GM18867 (cell line): ENCODE data around the gene EIF2S2.

Source experiments
- ATAC-seq: cut with Tn5 transposase; IDR thresholded peaks from one replicate; pipeline ENCODE4 v1.9.1; 2021; ENCODE audit warnings: mild to moderate bottlenecking, moderate library complexity; ENCODE audit not compliant: unreplicated experiment

The EIF2S2 gene

DNA sequence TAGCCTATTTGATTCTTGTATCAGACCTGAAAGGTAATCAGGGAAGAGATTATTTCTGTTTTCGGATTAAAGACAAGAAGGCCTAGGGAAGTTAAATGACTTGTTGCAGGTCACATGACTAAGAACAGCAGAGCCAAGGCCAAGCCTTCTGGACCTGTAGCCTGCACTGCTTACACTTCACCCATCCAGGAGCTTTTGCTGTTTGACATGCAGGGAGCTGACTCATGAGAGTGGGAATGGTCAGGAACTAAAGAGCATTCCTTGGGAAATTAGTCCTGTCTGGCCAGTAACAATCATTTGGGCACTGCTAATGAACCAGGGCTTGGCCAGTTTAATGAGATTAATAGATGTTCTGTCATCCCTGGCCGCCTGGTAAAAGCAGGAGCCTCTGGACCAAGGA lies 46.8 kb downstream of the EIF2S2 start:
- no peak for ATAC-seq

DNA sequence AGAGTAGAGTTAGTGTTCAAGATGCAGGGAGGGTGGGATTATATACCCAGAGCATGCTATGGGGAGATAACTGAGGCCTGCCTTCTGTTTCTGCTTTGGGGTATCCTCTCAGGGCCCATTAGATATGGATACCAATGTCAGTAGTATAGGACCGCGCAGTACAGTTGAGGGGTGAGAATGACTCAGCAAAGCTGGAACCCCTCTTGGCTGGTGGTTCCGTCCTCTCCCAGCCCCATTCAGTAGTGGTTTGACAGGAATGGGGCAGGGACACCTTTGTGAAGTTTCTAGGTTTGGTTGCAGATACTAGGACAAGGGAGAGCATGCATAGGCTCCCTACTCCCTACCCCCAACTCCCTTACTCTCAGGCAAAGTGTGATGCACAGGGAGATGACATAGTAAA lies 47.8 kb downstream of the EIF2S2 start:
- no peak for ATAC-seq

DNA sequence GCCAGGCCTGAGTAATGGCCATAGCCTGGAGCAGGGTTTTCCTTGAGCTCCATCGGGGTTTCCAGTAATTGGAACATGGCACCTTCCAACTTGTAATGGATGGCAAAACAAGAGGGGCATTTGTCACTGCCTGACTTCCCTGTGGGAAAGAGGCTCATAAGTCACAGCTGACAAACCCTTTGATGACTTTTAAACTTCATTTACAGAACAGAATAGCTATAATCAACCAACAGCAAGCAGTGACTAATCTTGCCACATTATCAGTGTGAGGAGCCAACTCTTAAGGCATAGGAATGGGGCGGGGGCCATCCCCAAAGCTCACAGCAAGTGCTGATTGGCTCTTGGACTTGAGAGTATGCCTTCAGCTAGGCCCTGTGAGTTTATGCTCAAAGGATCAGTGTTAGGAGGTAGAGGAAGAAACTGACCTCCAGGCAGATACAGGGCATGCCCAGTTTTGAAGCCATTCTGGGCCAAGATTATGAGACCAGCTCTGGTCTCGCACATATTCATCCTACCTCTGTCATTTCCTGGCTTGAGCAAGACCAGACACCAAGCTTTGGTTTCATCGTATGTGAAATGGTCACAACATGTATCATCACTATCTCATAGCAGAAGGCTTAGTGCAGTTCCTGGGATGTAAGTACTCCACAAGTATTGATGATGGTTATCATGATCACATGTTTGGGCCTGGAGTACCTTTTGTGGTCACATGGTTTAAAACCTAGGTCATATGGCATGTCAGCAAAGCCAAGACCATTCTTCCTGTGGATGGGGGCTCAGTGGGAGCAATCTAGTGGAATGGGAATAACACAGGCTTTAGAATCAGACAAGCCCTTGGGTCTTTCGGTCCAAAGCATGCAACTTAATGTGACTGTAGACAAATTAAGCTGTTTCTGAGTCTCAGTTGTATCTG lies 49.2 kb downstream of the EIF2S2 start:
- no peak for ATAC-seq

DNA sequence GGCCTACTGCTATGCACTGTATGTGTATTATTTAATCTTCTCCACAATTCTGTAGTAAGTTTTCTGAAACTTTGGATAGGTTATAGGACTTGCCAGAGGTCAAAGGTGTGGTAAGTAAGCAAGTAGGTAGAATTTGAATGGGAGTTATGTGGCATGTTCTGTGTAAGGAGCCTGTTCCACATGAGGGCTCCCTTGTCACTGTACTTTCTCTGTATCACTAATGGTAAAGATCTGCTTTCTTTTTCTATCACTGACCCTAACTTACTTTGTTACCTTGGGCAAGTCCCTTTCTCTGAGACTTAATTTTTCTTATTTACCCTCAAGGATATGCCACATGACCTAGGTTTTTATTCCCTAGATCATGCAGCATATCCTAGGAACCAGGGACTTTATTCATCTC lies 50.3 kb downstream of the EIF2S2 start:
- ATAC-seq = no peak

DNA sequence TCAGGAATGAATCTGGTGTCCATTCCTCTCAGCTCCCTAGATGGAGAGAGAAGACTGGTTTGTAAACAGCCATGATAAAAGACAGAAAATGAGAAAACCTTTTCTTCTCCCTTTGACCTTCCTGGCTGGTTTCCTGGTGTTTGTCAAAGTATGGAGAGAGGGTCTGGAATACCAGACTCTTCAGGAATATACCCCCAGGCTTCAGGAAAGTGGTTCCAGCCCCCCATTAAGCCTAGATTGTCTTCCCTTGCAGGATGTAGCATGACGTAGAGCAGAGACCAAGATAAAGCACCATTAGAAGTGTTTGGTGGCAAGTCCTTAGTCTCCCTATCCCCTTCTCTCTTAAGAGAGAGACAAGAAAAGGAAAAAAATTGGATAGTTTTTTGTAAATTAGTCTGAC lies 51.1 kb downstream of the EIF2S2 start:
- no peak for ATAC-seq

DNA sequence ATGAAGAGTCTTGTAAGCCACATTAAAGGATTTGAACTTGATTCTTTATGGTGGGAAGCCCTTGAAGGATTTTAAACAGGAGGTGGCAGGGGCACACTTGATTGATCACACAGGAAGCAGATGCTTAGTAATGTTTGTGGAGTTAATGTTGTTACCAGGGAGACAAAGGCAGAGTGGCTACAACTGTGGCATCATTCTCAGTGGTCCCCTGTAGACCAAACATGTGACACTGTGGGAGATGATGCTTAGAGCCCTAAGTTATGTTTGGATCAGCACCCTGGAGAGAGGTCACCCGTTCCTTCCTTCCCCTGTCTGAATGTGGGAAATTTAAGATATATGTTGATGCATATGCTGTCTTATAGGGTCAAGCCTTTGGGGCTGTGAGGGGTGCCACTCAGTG lies 53.2 kb downstream of the EIF2S2 start:
- ATAC-seq = no peak

DNA sequence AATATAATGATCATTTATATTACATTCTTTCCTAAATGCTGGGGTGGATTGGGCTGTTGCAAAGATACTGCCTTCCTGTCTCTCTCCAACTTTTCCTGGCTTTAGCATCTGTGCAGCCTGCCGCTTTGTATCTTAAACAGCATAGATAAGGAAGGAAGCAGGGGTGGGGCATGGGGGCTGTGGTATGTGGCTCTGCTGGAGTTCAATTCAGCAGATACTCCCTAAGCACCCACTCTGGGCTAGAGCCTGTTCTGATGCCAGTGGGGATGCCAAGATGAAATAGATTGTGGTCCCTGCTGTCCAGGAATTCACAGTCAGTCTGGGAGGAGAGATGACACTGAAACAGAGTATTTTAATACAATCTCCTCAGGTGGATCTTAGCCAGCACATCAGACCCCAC lies 56.8 kb downstream of the EIF2S2 start:
- ATAC-seq = no peak

DNA sequence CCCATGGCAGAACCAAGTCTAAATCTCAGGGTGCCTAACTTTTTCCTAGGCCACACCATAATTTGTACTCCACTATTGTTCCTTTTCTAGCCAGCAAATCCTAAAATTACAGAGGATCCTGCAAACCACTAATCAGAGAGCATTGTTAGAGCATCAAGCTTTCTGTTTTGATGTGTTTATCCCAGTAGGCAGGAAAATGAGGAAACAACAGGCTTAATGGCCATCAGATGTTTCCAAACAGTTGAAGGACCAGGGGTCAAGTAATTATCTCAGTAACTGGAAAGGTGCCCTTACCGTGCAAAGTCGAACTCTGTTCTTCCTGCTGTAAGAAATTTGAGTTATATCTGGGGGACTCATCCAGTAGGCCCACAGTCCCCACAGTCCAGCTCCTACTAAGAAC lies 59.6 kb downstream of the EIF2S2 start:
- ATAC-seq = no peak

DNA sequence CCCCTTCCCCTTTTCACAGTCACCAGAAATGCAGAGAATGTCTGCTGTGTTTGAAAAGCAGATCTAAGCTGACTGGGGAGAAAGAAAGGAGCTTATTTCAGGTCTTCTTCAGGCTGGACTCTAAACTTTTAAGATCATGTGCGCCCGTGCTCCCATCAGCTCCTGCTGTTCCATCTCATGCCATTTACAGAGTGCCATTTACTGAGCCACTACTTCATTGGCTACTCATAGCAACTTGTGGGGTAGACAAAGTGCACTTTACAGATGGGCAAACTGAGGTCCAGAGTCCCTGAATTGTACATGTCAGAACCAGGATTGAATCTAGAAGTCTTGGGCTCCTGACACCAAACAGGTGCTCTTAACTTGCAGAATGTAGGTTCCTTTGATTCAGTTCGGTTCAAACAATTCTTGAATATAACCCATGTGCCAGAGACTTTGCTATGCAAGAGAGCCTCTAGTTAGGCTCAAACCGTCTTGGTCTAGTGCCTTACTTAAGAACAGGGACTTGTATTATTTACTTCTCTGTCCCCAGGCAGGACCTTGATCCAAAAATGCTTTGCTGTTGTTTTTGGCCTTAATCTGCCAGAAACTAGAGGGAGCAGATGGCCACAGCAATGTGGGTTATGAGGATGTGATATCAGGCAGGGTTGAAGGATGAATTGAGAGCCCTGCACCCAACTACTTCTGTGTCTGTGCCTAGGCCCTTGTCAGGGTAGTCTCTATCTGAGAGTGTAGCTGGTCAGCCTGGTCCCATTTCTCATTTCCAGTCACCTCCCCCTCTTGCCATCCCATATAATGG lies 61.9 kb downstream of the EIF2S2 start:
- ATAC-seq = no peak

DNA sequence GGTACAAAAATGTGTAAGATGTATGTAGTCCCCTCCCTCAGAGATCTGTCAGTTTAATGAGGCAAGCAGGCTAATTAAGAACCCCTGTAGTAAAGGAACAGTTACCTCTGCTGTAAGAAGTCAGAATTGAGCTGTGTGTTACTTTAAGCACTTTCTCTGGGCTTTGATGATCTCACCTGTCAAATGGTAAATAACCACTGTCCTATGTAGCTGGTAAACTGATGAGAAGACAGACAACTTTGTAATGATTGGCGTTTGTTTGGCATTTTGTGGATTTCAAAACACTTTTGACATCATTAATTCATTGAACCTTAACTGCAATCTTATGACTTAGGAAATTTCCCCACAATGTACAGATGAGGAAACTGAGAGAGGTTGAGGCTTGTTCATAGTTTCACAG lies 62.7 kb downstream of the EIF2S2 start:
- no peak for ATAC-seq

DNA sequence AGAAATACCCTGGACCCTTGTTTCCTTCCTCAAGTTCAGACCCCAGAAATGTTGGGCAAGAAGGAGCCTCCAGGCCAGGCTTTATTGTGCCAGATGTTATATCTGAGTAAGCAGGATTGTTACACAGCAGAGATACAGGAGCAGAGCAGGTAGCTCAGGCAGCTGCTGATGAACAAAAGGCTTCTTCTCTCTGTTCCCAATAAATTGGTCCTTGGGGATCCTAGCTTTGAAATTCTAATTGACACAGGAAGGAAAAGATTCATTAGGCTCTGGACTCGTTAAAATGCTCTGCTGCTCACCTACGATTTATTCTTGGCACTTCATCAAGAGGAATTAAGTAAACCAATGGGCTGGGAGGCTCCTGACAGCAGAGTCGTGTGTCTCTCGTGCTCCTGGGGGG lies 64.1 kb downstream of the EIF2S2 start:
- ATAC-seq = no peak

DNA sequence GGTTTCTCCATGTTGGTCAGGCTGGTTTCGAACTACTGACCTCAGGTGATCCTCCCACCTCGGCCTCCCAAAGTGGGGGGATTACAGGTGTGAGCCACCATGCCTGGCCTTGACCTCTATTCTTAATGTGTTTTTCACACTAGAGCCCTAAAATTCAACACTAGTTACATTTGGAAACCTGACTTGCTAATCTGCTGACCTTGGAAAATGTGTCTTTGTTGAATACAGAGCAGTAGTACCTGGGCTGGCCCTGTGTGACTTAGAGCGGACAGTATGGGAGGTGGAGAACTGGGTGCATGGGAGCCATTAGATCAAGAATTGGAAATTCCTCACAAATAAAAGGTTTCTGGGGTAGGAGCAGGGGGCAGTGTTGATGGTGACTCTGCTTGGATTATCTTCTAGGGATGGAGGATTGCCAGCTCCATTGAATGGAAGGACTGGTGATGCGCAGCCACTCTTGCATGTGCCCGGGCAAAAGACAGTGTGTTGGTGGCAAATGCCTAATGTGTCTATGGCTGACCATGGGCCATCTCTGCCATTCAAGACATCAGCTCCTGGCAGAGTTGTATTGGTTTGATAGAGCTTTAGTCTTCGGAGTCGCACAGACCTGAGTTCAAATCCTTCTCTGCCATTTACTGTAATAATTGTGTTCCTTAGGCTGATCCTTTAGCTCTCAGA lies 64.9 kb downstream of the EIF2S2 start:
- ATAC-seq = no peak

DNA sequence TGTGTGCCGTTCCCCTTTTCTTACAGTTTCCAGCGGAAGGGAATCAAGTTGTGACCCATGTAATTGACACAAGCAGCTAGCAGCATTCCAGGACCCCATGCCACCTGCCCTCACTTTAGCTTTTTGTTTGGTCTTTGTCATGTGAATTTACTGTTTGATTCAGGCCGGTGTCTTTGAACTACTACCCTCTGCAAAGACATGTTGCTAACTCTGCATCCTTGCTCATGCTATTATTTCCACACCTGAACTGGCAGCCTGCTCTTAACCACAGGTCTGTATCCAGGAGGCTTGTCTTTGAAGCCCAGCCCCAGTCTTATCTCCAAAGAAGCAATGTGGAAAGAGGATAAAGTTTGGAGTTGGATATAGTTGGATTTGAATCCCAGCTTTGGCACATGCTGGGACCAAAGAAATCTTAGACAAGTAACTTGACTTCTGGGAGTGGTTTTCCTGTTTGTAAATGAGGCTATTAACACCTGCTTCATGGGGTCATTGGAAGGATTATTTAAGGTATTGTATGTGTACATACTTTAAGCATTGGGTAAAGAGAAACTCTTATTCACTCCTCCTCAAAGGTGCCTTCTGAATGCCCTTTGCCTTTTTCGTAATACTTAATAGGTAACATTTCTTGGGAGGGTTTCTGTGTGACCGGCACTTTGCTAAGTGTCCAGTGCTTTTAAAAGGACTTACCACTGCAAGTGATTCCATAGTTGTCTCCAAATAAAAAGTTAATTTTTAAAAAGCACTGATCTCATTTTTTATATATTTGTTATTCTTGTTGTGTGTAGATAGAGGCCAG lies 65.9 kb downstream of the EIF2S2 start:
- ATAC-seq = no peak

DNA sequence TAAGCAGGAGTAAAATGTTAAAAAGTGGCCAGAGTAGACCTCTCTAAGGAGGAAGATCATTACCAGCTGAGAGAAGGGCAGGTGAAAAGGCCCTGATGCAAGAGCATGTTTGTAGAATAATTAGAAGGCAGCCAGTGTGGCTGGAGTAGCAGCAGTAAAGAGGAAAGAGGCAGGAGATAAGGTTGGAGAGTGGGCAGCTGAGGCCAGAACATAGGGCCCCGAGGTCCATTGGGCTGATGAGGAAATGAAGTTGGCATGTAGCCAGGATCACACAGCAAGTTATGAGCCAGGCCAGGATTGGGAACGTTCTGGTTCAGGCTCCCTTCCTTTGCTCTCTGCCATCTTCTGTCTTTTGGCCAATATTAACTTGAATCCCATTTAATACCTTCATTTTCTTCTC lies 66.7 kb downstream of the EIF2S2 start:
- no peak for ATAC-seq

DNA sequence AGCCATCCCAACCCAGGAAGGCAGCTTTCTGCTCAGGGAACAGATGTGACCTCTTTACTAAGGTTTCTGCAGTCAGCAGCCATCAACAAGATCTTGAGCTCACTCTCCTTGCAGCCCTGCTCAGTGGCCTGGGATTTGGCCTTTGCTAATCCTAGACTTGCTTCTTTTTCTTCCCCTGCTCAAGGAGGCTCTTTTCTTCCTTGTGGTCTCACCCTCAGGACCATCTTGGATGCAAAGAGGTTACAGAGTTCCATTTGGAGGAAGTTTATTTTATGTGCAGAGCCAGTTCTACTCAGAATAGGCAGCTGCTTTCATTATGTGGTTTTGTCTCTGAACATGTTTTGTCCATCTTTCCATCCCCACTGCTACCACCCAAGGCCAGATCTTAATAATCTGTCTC lies 69.0 kb downstream of the EIF2S2 start:
- no peak for ATAC-seq

DNA sequence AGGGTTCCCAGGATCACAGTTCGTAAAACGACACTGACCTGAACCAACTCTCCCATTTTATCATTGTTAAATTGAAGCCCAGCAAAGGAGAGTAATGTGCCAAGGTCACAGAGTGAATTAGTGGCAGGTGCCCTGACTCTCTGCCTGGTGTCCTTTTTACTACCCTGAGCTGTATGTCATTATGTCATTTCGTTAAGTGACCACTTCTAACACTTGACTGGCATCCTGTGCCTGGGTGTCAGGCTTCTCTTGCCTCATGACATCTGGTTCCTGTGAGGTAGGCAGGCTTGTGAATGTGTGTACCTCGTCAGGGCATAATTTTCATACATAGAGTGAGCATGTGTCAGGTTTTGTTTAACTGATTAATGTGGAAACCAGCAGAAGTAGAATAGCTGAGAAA lies 69.8 kb downstream of the EIF2S2 start:
- no peak for ATAC-seq

DNA sequence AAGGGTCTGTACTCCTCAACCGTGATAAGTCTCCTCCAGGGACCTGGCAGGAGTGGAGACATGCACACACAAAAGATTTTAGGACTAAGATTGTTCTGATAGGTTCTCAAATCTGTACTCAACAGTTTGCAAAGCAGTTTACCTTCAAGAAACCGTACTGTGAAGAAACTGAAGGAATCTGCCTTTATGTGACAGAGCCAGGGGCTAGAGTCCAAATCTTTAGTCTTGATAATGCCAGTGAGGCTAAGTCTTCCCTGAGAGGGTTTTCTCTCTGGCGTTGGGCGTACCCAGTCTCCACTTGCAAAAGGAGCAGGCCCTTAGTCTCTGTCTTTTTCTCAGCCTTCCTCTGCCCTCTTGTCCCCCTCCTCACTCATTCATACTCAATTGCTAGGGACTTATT lies 70.8 kb downstream of the EIF2S2 start:
- ATAC-seq = no peak

DNA sequence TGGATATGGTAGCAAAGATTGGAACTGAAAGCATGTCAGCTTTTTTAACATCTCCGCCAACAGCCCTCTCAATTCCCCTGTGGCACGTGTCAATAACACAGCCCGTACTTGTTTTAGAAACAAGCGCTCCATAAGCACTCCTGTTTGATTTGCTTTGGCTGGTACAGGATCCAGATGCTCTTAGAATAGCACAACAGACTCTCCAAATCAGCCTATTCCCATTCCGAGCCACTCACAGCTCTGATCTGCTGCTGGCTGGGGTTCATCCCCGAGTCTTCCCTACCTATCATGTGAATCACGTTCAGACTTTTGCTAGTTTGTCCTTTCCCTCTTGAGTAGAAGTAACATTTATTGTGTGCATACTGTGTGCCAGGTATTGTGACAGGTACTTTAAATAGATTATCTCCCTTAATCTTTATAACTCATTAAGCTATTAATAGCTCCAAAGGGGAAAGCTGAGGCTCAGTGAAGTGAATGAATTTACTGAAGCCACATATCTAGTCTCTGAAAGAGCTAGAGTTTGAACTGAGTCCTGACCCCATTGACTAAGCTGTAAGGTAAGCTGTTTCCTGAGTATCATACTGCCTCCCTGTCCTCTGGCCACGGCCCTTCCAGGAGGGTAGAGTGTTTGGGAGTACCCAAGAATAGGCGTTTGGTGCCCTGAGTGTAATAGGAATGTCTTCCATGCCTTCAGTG lies 71.6 kb downstream of the EIF2S2 start:
- ATAC-seq = no peak
